ENCODE measurements around the gene KLHL10.

Gene KLHL10

GRCh38 chr17:41895617-41896016, 58.0 kb downstream of the KLHL10 start:
- peak; percentile 43 for DNase-seq (ENCODE audit: low read depth)

- DNase-seq (ENCODE audit: low read depth), result no peak
Observed at GRCh38 chr17:41896726-41897125, 59.1 kb downstream of the KLHL10 start.
